GM18505 (cell line): ENCODE measurements around the gene PPP1R7.

Source experiments
- ATAC-seq: cut with Tn5 transposase; IDR thresholded peaks from one replicate; pipeline ENCODE4 v1.9.1; 2021; ENCODE audit not compliant: unreplicated experiment
- POLR2A ChIP-seq: IDR thresholded peaks from 4 replicates; pipeline ENCODE4 v1.6.1; 2011; ENCODE audit warnings: borderline replicate concordance; ENCODE audit not compliant: insufficient read depth, insufficient read length; ENCODE audit errors: extremely low read depth

Gene PPP1R7

DNA sequence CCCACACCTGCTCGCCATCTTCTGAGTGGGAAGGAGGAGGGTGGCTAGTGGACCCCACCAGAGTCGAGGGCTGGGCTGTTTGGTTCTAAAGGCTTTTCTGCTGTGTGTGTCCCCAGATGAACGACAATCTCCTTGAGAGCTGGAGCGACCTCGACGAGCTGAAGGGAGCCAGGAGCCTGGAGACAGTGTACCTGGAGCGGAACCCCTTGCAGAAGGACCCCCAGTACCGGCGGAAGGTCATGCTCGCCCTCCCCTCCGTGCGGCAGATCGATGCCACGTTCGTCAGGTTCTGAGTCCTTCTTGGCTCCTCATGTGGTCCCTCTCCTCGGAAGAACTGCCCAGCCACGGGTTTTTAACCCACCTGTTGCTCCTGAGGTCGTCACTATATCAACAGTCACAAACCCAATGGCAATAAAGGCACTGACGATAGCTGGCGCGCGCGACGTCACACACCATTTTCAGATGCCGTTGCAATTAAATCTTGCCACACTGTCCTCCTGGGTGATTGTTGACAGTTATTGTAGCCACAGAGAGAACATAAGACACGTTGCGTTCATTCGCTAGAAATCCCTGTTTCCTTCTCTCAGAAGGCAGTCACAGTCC lies 32.4 kb downstream of the PPP1R7 start:
- ATAC-seq, result no peak
- TF ChIP-seq POLR2A, result no peak

- ATAC-seq, result no peak
- no peak for TF ChIP-seq POLR2A
These were observed 33.0 kb downstream of the PPP1R7 start for GRCh38 chr2:241183221-241183620.

DNA sequence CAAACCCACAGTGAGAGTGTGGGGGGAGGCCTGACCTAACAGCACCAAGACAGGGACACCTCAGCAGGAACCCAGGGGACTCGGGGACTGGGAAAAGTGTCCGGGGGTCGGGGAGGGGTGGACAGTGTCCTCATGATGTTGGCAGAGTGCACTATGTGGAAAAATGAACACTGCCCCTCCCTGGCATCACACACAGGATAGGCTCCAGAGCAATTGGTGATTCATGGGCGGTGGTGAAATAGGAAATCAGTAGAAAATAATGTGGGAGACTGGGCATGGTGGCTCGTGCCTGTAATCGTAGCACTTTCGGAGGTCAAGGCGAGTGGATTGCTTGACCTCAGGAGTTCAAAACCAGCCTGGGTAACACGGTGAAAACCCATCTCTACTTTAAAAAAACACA lies 34.6 kb downstream of the PPP1R7 start:
- no peak for ATAC-seq
- no peak for TF ChIP-seq POLR2A

- no peak for ATAC-seq
- no peak for TF ChIP-seq POLR2A
These were observed 35.7 kb downstream of the PPP1R7 start for GRCh38 chr2:241185961-241186360.

- TF ChIP-seq POLR2A, result no peak
- ATAC-seq, result no peak
These were observed 37.0 kb downstream of the PPP1R7 start for GRCh38 chr2:241187101-241187917.

DNA sequence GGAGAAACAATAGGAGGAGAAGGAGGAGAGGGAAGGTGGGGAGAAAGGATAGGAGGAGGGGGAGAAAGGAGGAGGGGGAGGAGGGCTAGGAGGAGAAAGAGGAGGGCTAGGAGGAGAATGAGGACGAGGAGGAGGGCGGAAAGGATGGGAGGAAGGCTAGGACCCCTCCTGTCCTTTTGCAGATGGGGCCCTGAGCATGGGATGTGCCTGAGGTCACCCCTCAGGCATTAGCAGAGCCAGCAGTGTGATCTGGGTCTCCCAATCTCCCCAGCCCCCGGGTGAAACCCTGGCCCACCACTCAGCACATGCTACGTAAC lies 37.6 kb downstream of the PPP1R7 start:
- TF ChIP-seq POLR2A, result no peak
- no peak for ATAC-seq

GRCh38 chr2:241188361-241189092 lies 38.3 kb downstream of the PPP1R7 start, which contains the start of gene ANO7:
Gene ANO7 (plus strand): TSS chr2:241188677. CDS start chr2:241190064, 1,387 bp downstream.
- ATAC-seq, result no peak
- no peak for TF ChIP-seq POLR2A

GRCh38 chr2:241189093-241189855 lies 39.0 kb downstream of the PPP1R7 start:
- ATAC-seq, result no peak
- TF ChIP-seq POLR2A, result no peak

DNA sequence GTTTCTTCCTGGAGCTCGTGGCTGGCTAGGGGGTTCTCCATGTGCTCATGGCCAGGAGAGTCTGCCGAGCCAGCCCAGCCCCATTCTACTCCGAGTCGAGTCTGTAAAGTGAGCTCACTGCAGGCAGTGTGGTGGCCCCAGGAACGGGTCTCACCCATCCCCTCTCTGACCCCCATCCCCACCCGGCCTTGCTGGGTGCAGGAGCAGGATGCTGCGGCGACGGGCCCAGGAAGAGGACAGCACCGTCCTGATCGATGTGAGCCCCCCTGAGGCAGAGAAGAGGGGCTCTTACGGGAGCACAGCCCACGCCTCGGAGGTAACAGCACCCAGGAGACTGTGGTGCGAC lies 39.6 kb downstream of the PPP1R7 start:
- no peak for ATAC-seq
- TF ChIP-seq POLR2A, result no peak

GRCh38 chr2:241190291-241190981 lies 40.2 kb downstream of the PPP1R7 start:
- TF ChIP-seq POLR2A, result no peak
- ATAC-seq, result no peak

DNA sequence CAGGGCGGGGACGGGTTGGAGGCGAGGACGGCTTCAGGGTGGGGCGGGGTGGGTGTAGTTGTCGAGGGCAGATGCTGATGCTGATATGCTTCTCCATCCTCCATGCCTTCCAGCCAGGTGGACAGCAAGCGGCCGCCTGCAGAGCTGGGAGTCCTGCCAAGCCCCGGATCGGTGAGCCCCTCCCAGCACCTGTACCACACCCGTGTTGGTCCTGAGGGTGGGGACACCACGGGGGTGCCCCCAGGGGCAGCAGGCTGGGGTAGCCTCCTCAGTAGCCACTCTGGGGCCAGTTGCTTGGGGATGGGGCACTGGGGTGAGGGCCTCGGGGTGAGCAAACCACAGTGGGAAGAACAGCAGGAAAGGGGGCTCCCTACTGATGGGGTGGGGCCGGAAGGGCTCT lies 40.8 kb downstream of the PPP1R7 start:
- TF ChIP-seq POLR2A, result no peak
- no peak for ATAC-seq

- TF ChIP-seq POLR2A, result no peak
- ATAC-seq, result no peak
These were observed 43.0 kb downstream of the PPP1R7 start for GRCh38 chr2:241193271-241193670.

- ATAC-seq, result no peak
- no peak for TF ChIP-seq POLR2A
These were observed 44.5 kb downstream of the PPP1R7 start for GRCh38 chr2:241194811-241195210.
